NCI-H1105 (cell line): ENCODE results near the gene ZFHX3.
A peak's percentile ranks its signal among the peaks of the same experiment; 100 is the strongest.

Experiments used
- DNase-seq: peaks from one replicate; lab custom pipeline; 2025; lab: John Stamatoyannopoulos, UW

The ZFHX3 gene

GRCh38 chr16:72793017-72793416 is 254.9 kb downstream of the ZFHX3 start:
- DNase-seq = no peak

- no peak for DNase-seq
Observed at GRCh38 chr16:72791786-72792185, 256.1 kb downstream of the ZFHX3 start.

- no peak for DNase-seq
Observed at GRCh38 chr16:72789921-72790320, 258.0 kb downstream of the ZFHX3 start.

- no peak for DNase-seq
Observed at GRCh38 chr16:72789465-72789864, 258.5 kb downstream of the ZFHX3 start.

DNA sequence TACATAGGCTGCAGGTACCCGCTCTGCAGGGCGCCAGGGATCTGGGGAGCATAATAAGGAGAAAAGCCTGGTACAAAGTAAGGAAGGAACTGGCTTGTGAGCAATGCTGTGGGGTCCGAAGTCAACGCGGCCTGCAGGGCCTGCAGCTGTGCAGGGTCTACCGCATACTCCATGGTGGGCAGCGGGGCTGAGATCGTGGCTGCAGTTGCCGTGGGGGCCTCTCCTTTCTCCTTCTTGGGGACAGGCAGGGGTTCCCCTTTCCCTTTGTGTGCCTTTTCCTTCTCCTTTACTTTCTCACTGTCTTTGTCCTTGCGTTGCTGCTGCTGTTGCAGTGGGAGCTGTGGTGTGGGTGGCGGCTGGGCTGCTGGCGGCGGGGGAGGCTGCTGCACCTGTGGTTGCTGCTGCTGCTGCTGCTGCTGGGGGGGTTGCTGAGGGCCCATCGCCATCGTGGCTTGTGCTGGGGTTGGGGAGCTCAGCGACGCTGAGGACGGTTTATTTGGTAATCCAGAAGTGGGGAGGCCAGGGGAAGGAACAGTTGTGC is 259.6 kb downstream of the ZFHX3 start:
- no peak for DNase-seq

GRCh38 chr16:72787514-72788268 is 260.2 kb downstream of the ZFHX3 start:
- DNase-seq = no peak

DNA sequence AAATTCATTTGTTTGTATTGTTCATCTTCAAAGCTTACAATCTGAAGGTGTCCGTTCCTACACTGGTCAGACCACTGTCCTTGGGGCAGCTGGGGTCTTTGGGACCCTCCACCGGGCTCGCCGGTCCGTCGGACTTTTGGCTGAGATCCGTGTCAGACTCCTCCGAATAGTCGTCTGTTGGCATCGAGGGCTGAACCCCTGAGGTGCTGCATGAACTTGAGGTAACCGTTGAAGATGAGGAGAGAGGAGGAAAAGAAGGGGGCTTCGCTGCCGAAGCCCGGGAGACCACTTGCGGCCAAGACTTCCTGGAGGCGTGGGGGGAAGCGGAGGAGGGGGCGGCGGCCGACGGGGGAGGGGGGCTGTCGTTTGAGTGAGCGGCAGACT is 260.8 kb downstream of the ZFHX3 start:
- no peak for DNase-seq

- DNase-seq = no peak
Observed at GRCh38 chr16:72786606-72787005, 261.3 kb downstream of the ZFHX3 start.

- no peak for DNase-seq
Observed at GRCh38 chr16:72785886-72786285, 262.0 kb downstream of the ZFHX3 start.

DNA sequence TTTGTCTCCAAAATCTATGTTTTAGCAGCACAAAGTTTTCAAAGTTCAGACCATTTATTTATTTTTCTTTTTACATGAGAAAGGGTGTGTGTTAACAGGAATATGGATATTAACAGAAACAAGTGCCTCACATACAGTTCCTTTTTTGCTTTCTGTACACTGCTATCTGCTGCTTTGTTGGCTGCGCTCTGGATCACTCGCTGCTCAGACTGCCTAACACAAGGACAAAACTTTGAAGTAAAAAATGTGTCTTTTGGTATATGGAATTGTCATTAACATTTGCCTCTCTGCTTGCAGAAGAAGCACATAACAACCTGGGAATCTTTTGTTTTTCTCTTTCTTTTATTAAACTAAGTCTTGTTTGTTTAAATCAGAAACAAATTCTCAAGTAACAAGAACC is 262.8 kb downstream of the ZFHX3 start:
- no peak for DNase-seq

DNA sequence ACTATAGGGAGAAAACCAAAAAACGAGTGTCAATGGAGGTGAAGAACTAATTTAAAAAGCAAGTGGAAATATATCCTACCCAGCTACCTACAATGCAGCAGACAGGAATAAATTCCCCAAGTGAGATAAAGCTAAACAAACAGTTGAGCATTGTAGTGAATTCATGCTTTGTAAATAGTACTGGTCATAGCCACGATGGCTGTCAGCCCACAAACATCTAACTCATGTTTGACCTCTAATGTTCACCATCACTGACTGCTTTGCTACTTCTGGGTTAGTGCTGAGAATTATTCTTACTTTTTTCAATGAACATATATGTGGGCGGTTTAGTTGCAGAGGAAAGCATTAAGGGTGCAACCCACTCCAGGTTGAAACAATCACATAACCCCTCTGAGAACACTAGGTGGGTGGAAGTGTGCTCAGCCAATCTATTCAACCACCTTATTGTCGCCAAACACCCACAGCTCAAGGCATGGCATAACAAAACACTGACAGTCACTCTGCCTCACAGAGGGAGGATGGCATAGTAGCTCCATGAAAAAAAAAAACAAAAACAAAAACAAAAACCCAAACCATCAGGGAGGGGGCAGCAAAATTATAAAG is 264.1 kb downstream of the ZFHX3 start:
- DNase-seq = no peak

- no peak for DNase-seq
Observed at GRCh38 chr16:72769876-72770275, 278.1 kb downstream of the ZFHX3 start.

DNA sequence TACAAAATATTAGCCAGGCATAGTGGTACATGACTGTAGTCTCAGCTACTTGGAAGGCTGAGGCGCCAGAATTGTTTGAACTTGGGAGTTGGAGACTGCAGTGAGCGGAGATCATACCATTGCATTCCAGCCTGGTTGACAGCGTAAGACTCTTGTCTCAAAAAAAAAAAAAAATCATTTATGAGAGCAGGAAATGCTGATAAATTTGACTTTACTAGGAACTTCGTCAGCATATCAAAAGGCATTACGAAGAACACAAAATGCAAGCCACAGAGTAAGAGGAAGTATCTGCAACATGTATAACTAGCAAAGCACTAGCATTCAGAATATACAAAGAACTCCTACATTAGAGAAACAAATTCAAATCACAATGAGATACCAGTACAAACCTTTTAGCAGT is 279.3 kb downstream of the ZFHX3 start:
- no peak for DNase-seq

- DNase-seq = no peak
Observed at GRCh38 chr16:72766506-72766905, 281.4 kb downstream of the ZFHX3 start.

DNA sequence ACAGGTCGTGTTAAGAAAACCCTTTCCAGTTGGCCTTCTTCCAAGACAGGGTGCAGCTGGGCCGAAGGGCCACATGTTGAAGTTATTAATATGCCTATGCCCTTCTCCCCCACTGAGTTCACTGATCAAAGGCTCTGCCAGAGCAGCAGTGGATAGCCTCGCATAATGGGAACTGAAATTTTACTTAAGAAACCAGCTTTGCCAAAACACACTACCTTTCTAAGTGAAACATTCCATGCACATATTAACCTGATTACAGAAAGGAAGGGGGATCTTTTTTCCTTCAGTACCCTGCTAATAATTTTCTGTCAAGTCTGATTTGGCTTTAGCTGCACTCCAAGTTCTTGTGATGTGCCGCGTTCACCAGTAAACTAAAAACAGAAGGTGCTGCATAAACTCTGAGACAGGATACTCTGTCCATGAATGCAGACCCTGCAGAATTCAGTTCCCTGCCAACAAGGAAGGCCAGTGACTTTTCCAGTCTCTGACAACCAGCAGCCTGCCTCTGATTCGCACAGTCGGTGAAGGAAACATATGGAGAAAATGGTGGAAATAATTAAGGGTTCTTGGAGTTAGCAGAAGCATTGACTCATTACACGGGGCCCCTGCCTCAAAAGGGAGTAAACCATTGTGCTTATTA is 283.8 kb downstream of the ZFHX3 start:
- no peak for DNase-seq

- DNase-seq = no peak
Observed at GRCh38 chr16:72760581-72760980, 287.3 kb downstream of the ZFHX3 start.

DNA sequence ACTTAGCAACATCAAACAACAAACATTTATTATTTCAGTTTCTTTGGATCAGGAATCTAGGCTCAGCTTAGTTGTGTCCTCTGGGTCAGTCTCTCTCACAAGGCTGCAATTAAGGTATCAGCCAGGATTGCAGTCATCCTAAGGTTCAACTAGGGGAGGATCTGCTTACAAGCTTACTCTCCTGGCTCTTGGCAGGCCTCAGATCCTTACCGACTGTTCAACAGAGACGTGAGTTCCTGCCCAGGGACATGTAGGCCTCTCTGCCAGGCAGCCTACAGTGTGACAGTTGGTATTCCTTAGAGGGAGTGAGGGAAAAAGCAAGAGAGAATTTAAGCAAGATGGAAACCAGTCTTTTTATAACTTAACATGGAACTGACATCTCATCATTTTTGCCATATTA is 294.0 kb downstream of the ZFHX3 start:
- no peak for DNase-seq

- no peak for DNase-seq
Observed at GRCh38 chr16:72752004-72752695, 295.8 kb downstream of the ZFHX3 start.

DNA sequence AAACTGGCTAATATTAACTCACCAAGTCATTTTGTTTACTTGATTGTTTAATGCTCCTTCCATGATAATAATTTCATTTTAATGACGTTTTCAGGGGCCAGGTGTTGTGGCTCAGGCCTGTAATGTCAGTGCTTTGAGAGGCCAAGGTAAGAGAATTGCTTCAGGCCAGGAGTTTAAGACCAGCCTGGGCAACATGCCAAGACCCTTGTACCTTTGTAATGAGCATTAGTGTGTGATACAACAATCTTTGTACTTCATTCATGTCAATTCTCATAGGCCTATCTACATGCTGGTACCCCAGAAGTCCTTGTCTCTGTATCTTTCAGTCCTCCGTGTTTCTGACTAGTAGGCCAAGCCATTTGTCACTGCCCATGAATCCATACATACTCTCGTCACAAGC is 296.9 kb downstream of the ZFHX3 start:
- DNase-seq = peak; percentile 57

GRCh38 chr16:72749091-72749490 is 298.8 kb downstream of the ZFHX3 start:
- no peak for DNase-seq

GRCh38 chr16:72744076-72744793 is 303.7 kb downstream of the ZFHX3 start:
- DNase-seq = no peak
